NOMO-1 treated with dmso at 0.1 percent for 144 hours (cell line): ENCODE results near the gene HECTD1.
"Not testable (repeated sequence)": the region's sequence is repeated elsewhere in the genome, so short reads cannot be mapped to it uniquely, and the experiment has no call there.

Source experiments
- DNase-seq: peaks from one replicate; lab custom pipeline; 2025; ENCODE audit not compliant: unreplicated experiment; lab: John Stamatoyannopoulos, UW

Gene HECTD1

GRCh38 chr14:31196839-31197492 is 10.6 kb downstream of the HECTD1 start:
- no peak for DNase-seq

- no peak for DNase-seq
Measured at GRCh38 chr14:31194661-31195060, 12.9 kb downstream of the HECTD1 start.

GRCh38 chr14:31194095-31194494 is 13.5 kb downstream of the HECTD1 start:
- no peak for DNase-seq

GRCh38 chr14:31192544-31192943 is 15.0 kb downstream of the HECTD1 start:
- DNase-seq: not testable (repeated sequence)

GRCh38 chr14:31190717-31191263 is 16.8 kb downstream of the HECTD1 start:
- DNase-seq: no peak

- no peak for DNase-seq
Measured at GRCh38 chr14:31190219-31190603, 17.4 kb downstream of the HECTD1 start.

- no peak for DNase-seq
Measured at GRCh38 chr14:31189346-31190218, 18.0 kb downstream of the HECTD1 start.

GRCh38 chr14:31188744-31189143 is 18.8 kb downstream of the HECTD1 start:
- no peak for DNase-seq

GRCh38 chr14:31182016-31182415 is 25.6 kb downstream of the HECTD1 start:
- DNase-seq: not testable (repeated sequence)

- DNase-seq: no peak
Measured at GRCh38 chr14:31181271-31181670, 26.3 kb downstream of the HECTD1 start.

GRCh38 chr14:31180299-31181051 is 27.1 kb downstream of the HECTD1 start:
- no peak for DNase-seq

- DNase-seq: no peak
Measured at GRCh38 chr14:31174433-31174832, 33.2 kb downstream of the HECTD1 start.

- DNase-seq: no peak
Measured at GRCh38 chr14:31173120-31173837, 34.3 kb downstream of the HECTD1 start.

GRCh38 chr14:31172084-31172483 is 35.5 kb downstream of the HECTD1 start:
- no peak for DNase-seq

- DNase-seq: no peak
Measured at GRCh38 chr14:31170411-31170810, 37.2 kb downstream of the HECTD1 start.

GRCh38 chr14:31169877-31170276 is 37.7 kb downstream of the HECTD1 start:
- DNase-seq: no peak

GRCh38 chr14:31167032-31167431 is 40.6 kb downstream of the HECTD1 start:
- no peak for DNase-seq

GRCh38 chr14:31166271-31166561 is 41.4 kb downstream of the HECTD1 start:
- DNase-seq: no peak

- DNase-seq: no peak
Measured at GRCh38 chr14:31164115-31164514, 43.5 kb downstream of the HECTD1 start.

GRCh38 chr14:31162910-31163649 is 44.5 kb downstream of the HECTD1 start:
- DNase-seq: no peak
